GM19193 (cell line): ENCODE data around the gene SGSM1.

Experiments
- POLR2A ChIP-seq: IDR thresholded peaks from 4 replicates; pipeline ENCODE4 v1.6.1; 2011; ENCODE audit not compliant: insufficient read depth, insufficient read length; ENCODE audit errors: extremely low read depth

The SGSM1 gene

DNA sequence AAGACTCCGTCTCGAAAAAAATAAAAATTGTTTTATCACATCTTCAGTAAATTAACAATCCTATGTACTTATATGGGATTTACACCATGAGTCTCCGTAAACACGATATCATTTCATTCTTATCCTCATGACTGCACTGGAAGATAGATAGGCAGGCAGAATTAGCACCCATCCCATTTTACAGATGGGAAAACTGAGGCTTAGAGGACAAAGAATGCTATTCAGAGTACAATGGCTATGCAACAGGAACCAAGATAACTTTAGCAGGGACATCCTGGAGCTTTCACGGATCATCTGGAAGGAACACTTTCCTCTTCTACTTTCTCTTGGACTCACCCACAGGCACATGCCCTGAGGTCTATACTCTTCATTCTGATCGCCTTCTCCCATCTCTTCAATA, 14.6 kb upstream of the SGSM1 start:
- TF ChIP-seq POLR2A = no peak

DNA sequence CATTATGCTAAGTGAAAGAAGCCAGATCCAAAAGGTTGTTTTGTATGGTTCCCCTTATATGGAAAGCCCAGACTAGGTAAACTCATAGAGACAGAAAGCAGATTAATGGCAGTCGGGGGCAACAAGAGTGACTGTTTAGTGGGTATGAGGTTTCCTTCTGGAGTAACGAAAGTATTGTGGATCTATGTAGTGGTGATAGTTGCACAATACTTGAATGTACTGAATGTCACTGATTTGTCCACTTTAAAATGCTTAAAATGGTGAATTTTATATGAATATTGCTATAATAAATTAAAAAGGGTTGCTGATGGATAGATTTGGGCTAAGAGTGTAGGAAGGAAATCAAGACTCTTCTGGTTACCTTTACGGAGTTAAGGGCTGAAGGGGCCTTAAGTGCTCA, 10.0 kb upstream of the SGSM1 start:
- no peak for TF ChIP-seq POLR2A

DNA sequence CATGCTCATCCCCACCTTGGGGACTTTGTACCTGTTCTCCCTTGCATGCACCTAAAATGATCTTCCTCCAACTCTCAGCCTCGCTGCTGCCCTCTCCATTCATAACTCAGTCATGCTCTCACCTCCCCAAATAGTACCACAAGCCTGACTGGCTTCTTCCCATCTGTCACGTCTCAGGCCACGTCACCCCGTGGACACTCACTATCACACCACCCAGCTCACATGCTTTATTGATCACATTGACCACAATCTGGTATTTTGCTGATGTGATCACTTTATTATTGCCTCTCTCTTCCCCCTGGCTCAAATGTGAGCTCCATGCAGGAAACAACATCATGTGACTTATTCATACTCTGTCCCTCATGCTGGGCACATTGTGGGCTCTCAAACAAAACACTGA, 9.2 kb upstream of the SGSM1 start:
- no peak for TF ChIP-seq POLR2A

DNA sequence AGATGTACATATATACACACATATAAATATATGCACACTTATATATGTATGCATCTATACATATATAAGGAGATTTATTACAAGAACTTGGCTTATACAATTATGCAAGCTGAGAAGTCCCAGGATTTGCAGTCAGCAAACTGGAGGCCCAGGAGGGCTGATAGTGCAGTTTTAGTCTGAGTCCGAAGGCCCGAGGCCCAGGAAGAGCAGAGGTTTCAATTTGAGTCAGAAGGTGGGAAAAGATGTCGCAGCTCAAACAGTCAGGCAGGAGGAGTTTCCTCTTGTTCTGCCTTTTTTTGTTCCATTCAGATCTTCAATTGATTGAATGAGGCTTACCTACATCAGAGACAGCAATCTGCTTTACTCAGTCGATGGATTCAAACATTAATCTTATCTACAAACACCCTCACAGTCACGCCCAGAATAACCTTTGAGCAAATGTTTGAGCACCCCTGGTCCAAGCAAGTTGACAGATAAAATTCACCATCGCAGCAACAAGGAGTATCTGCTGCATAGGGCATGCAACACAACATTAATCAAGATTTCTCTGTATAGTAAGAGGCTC, 4.0 kb upstream of the SGSM1 start:
- TF ChIP-seq POLR2A = no peak

DNA sequence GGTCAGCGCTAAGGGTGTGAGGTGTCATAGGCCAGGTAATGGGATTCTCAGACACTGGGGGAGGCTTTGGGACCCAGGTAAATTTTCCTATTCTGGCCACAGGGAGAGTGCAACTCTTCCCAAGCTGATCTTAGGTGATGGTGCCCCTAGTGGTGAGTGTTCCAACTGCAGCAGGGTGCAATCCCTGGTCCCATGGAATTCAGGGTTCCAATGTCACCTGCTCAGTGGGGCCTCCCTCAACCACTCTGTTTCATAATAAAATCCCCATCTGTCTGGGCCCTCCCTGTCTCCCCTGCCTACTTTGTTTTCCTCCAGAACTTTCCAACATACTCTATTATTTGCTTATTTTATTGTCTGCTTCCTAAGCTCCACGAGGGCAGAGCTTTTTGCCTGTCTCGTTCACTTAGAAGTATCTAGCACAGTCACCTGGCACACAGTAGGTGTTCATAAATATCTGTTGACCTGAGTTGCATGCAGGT, 2.9 kb upstream of the SGSM1 start:
- TF ChIP-seq POLR2A = no peak

DNA sequence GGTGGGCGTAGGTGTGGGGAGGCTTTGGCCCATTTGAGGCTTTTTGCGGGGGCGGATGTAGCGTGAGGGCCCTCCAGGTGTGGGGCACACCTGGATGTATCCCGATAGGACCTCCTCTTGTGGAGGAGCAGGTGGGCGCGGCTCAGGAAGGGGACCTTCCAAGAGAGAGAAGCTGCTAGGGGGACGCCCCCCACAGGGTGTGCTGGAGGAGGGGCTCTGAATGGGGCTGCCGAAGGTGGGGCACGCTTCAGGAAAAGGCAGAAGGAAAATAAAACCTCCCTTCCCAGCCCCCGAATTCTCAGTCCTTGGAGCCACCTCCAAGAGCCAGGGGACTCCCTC, 621 bp downstream of the SGSM1 start:
- no peak for TF ChIP-seq POLR2A

DNA sequence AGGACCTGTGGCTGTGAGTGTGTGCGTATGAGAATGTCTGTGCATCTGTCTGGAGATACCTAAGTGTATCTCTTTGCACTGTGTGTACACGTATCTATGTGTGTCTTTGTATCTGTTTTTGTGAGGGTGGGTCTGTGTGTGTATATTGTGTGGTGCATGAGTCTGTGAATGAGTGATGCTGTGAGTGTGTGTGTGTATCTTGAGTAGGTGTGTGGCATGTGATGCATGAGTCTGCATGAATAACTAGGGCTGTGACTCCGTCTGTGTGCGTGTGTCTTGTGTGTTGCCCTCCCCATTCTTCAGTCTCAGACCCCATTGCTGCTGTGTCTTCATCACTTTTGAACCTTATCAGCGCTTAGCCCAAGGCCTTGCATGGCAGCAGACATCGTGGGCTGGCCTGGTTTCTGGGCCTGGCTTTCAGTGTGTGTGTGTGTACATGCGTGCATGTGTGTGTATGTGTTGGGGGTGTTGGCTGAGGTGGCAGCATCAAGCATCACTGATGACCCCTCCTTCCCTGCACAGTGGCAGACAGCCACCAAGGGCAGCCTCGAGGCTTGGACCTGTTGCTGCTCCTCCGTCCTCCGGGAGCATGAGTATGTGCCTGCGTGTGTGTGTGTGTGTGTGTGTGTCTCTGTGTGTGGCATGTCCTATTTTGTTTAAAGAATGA, 1.4 kb downstream of the SGSM1 start:
- TF ChIP-seq POLR2A = no peak

DNA sequence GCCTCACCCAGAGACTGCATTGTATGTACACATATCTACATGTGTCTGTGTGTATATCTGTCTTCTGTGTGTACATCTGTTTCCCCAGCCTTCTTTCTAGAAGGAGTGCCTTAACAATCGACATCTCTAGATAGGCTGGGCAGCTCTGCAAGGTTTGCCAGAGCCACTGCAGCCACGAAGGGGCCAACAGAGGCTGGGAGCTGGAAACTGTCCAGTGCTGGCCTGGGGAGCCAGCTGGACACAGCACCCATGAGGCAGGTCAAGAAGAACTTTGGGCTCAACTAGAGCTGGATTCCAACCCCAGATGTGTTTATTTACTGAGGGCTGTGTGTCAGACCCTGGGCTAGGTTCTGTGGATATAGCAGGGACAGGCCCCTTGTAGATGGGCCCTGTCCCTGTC, 3.3 kb downstream of the SGSM1 start:
- TF ChIP-seq POLR2A = no peak

DNA sequence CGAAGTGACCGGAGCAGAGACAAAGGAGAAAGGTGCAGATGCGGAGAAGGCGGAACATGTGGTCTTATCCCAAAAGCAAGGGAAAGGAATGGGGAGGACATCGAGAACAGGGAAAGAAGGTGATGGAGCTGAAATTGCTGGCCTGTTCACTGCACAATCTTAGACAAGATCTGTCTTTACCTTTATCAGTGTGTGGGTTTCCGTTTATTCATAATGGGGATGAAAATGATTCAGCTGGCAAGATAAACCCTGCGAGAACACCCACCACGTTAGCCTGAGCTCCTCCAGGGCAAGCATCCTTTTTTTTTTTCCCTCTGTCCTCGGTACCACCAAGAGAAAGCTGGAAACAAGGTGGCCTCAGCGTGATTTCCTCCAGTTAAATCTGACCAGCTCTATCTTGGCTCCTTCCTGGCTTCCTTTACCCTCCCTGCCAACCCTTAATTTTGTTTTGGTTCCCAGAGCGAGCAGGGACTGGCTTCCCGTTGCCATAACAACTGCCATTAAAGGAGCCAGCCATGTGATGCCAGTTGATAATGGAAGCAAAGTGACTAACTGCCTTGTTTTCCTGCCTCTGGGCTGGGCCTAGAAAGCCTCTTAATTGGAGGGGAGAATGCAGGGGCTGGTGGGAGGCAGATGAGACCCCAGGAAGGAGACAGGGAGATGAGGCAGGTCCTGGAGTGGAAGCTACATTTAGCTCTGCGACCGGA, 4.2 kb downstream of the SGSM1 start:
- TF ChIP-seq POLR2A = no peak

DNA sequence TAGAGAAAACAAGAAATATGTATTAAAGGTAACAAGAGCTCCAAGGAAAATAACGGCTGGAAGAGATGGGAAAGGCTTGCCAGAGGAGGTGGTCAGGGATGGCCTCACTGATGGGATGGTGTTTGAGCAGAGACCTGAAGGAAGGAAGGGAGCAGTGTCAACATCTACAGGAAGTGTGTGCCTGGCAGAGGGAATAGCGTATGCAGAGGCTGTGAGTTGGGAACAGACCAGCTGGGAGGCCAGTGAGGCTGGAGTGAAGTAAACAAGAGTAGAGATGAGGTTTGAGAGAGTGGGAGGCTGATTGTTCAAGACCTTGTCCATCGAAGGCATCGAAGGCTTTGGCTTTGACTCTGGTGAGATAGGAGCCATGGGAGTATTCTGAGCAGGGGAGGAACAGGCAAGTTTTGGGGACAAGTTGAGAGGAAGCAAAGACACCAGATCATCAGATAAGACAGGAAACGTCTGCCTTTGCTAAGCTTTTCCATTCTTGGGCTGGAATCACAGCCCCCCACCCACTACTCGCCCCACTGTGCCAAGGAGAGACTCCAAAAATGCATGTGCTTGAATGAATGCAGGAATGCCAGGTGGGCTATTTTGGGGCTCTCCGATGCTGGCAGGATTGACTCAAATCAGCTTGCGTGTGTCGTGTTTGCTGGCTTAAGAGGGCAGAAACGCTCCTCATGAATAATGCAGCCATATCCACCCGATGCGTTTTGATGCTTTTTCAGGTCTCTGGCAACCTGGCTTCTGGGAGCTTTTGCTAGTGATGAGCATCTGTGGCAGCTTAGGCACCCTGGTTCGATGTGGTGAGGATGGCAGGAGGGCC, 7.2 kb downstream of the SGSM1 start:
- no peak for TF ChIP-seq POLR2A

DNA sequence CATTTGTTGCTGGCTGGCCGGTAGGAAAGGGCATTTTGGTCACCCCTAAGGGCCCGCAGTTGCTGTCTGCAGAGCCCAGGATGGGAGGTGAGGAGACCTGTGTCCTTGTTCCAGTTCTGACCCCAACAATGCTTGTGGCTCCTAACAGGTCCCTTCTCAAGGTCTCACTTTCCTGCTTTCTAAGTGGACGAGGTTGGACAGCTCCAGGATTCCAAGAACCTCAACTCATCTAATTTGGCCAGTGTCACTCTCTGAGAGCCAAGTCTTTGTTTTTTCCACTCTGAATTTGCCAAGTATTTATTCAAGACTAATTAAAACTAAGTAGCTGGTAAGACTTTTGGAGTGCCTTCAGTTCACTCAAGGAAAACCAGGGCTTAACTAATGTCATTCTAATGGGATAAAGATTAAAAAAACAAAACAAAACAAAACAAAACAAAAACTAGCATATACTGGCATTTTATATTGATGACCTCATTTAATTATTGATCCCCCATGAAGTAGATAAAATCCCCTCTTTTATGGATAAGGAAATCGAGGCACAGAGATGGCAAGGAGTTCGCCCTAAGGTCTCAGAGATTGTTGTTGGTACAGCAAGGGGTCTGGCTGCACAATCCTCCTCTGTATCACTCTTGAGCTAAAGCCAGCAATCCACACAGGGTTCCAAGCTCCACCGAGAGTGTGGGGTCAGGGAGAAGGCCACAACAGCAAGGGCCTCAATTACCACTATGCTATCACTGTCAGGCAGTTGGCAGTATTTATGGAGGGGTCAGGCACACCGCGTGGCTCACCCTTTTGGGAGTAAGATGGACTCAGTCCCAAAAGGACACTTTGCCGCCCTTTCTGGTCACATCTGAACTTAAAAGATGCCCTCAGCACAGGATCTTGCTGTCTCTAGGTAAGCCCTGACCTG, 8.1 kb downstream of the SGSM1 start:
- no peak for TF ChIP-seq POLR2A

DNA sequence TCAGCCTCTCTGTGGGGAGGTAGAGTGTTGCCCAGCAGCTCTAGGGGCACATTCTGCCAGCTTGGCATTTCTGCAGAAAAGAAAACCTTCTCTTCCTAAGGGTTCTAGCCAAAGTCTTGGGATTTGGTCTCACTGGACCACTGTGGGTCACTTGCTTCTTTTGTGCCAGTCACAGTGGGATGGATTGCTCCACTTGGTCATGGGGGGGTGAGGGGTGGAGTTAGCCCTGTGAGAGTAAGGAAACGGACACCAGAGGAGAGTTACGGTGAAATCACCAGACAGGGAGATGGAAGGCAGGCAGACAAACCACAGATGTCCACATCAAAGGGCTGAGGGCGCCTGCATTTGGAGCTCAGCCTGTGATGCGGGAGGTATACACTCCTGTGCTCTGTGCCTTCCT, 10.8 kb downstream of the SGSM1 start:
- no peak for TF ChIP-seq POLR2A

DNA sequence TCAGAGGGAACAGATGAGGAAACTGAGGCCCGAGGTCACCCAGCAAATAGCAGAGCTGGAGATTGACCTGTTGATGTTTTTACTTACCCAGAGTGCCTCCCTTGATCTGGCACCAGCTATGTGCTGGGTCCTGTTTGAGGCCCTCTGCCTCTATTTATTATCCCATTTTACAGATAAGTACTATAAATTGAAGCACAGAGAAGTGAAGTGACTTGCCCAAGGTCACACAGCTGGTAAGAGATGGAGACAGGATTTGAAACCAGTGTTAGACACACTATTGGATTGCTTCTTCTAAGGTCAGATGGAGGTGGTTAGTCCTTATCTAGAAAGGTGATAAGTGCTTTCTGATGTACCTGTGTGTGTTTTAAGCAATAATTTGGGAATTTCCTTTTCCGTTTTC, 13.5 kb downstream of the SGSM1 start:
- TF ChIP-seq POLR2A = no peak

DNA sequence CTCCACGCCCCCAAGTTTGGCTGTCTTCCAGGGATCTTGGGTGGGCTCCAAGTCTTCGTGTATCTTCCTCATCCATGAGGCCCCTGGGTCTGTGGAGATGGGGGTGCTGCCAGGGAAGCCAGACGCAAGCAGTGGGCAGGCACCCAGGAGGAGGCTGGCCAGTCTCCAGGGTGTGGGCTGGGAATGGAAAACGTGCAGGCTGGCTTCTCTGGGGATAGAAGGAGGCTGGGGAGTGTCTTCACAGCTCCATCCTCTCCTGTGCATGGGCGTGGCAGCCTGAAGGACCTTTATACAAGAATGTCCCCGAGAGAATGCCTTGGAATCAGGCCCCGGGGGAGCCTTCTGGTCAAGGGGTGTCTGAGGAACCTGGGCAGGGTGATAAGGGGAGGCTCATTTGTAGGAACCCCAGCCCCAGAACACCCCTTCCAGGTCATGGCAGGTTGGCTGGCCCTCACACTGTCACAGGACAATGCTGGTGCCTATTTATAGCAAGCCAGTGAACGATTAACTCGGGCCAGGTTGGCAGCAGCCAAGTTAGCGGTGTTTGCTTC, 14.0 kb downstream of the SGSM1 start:
- TF ChIP-seq POLR2A = no peak
